ENCODE results near the gene ATP6V1B1.

- no peak for TF ChIP-seq BACH2 (CRISPR knock-in tag; IDR thresholded peaks at IDR 0.05; ENCODE audit: borderline replicate concordance)
- no peak for TF ChIP-seq ISL1 (CRISPR knock-in tag; IDR thresholded peaks at IDR 0.05)
- no peak for TF ChIP-seq ZFP30 (CRISPR knock-in tag; IDR thresholded peaks at IDR 0.05)
- TF ChIP-seq PATZ1 (CRISPR knock-in tag; IDR thresholded peaks at IDR 0.05; ENCODE audit: borderline replicate concordance): no peak
- no peak for TF ChIP-seq ZC3H10 (CRISPR knock-in tag; IDR thresholded peaks at IDR 0.05)
- TF ChIP-seq TOX (CRISPR knock-in tag; IDR thresholded peaks at IDR 0.05; ENCODE audit: borderline replicate concordance): no peak
- no peak for TF ChIP-seq ZNF565 (CRISPR knock-in tag; conservative IDR thresholded peaks at IDR 0.05; ENCODE audit: low read depth)
- no peak for TF ChIP-seq ZNF70 (CRISPR knock-in tag; IDR thresholded peaks at IDR 0.05)
- no peak for TF ChIP-seq SNAI2 (CRISPR knock-in tag; IDR thresholded peaks at IDR 0.05)
- TF ChIP-seq ESRRG (CRISPR knock-in tag; IDR thresholded peaks at IDR 0.05): no peak
- TF ChIP-seq ARNTL (CRISPR knock-in tag; IDR thresholded peaks at IDR 0.05; ENCODE audit: borderline replicate concordance, low read depth): no peak
- TF ChIP-seq GLIS3 (CRISPR knock-in tag; IDR thresholded peaks at IDR 0.05): no peak
Measured at GRCh38 chr2:70946832-70947442, 11.2 kb downstream of the ATP6V1B1 start.
